Stimulated activated CD8-positive, alpha-beta memory T cell treated with anti-CD3 and anti-CD28 coated beads, Interleukin-15, amount 100 ng/mL, for 48 hours (primary cell): ENCODE measurements around the gene HSH2D.
"Not testable (repeated sequence)": the region's sequence is repeated elsewhere in the genome, so short reads cannot be mapped to it uniquely, and the experiment has no call there.

Experiments used
- DNase-seq, 2 donors: peaks; one replicate each; pipeline ENCODE4 v3.0.0-alpha.2; 2020; ENCODE audit warnings: low read depth in 2 of 2

HSH2D gene

DNA sequence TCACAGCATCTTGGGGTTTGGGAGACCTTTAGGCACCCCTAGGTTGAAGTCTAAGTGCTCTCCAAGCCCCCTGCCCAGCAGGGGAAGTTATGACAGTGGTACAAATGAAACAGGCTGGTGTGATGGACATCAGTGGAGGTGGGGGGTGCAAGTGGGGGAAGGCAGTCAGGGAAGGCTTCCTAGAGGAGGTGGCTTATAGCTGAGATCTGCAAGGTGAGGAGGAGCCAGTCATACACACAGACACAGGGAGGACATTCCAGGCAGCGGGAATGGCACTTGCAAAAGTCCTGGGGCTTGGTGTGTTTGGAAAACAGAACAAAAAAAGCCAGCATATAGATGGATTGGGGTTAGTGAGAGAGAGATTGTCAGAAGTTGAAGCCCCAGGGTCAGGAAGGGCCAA, 11.6 kb downstream of the HSH2D start:
- no peak for DNase-seq

DNA sequence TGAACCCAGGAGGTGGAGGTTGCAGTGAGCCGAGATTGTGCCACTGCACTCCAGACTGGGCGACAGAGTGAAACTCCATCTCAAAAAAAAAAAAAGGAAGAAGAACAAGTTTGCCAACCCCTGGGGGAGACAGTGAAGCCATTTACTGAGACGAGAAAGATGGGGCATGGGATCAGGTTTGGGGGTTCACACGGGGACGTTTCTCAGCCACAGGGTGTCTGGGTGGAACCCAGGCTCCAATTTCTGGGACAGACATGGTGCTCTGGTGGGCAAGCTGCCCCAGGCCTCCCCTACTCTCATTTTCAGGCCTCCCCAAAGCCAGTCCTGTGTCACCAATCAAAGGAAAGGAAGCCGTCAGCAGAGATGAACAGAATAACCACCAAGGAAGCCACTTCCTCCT, 13.4 kb downstream of the HSH2D start:
- no peak for DNase-seq

DNA sequence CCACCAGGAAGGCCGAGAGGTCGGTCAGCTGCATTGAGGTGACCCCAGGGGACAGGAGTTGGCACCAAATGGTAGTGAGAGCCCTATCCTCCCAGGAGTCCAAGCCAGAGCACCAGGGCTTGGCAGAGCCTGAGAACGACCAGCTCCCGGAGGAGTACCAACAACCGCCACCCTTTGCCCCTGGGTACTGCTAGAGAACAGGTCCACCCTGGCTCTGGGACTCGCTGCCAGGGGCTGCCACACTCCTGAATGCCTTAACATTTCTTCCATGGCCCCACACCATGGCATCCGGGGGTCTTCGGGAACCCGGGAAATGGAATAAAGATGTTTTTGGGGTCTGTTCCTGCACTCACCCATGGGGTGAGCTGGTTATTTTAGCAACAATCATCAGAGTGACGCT, 14.1 kb downstream of the HSH2D start:
- DNase-seq: no peak

DNA sequence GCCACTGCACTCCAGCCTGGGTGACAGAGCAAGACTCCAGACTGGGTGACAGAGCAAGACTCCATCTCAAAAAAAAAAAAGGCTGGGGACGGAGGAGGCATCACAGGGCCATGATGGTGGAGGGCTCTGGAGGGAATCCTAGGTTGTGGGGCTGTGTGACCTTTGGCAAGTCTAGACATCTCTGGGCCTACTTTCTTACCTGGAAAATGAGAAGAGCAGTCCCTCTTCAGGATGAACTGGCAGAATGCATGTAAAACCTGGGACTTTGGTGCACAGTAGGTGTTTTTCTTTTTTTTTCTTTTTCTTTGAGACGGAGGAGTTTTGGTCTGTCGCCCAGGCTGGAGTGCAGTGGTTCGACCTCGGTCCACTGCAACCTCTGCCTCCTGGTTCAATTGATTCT, 16.2 kb downstream of the HSH2D start:
- DNase-seq: no peak

DNA sequence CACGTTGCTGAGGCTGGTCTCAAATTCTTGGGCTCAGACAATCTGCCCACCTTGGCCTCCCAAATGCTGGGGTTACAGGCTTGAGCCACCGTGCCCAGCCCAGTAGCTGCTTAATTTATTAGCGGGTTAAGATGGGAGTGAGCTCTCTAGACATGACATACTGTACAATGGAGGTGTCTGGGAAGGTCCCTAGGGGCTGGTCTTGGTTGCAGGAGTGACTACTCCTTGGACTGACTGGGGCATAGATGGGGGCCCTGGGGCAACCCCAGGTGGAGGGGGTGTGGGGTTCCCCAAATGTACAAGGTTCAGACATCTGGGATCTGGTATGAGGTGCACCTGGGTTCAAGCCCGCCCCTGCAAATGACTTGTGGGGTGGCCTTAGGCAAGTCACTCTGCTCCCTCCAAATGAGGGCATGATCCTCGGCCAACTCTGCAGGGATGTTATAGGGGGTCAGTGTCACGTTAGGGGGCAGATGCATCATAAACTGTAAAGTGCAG, 17.0 kb downstream of the HSH2D start:
- DNase-seq: no peak

DNA sequence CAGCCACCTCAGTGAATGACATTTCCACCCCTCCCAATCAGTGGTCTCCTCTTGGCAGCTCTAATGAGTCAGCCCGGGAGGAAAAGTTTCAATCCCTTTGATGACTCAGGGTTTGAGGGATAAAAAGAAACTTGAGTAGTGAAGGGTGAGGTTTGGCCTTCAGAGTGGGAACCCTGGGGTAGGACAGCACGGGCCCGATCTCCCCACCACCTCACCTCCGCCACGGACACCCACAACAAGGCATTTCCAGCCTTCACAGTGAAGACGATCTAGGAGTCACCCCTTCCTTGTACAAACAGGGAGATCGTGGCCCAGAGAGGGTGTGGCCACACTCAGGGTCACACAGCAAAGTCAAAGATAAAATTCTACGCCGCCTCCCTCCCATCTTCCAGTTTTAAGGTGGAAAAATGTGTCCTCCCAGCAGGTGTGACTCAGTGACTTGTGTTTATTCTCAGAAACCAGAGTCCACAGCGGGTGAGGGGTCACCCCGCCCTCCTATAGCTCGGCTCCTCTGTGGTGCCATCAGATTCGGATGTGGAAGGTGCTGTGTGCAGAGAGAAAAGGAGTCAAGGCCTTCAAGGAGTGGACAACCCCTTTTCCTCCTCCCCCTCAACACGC, 17.6 kb downstream of the HSH2D start:
- peak; percentile 65 to 66 for DNase-seq

DNA sequence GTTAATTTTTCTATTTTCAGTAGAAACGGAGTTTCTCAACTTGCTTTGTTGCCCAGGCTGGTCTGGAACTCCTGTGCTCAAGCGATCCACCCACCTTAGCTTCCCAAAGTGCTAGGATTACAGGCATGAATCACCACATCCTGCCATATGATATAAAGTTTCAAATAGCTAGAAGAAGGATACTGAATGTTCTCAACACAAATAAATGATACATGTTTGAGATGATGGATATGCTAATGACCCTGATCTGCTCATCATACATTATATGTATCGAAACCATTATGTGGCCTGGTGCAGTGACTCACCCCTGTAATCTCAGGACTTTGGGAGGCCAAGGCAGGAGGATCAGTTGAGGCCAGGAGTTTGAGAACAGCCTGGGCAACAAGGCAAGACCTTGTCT, 18.4 kb downstream of the HSH2D start:
- no peak for DNase-seq

DNA sequence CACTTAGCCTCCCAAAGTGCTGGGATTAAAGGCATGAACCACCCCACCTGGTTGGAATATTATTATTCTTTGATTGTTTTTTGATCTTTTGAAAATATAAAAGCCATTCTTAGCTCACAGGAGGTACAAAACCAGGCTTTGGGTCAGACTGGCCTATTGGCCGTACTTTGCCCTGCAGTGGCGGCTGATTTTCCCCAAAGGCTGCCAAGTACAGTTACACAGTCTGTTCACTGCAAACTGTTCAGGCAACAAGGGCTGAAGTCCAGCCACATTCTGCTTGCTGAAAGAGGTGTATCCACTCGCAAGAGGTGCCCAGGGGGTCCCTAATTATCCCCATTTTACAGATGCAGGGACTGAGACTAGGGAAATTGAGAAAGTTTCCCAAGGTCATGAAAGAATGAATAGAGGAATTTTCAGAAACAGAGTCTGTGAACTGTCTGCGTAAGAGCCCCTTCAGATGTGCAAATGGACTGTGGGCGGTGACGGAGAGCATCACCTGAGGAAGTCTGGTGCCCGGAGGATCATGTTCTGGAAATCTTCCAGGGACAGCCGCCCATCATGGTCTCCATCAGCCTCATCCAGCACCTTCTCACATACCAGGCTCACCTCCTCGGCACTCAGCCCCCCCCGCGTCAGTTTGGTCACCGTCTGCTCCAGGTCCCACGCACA, 20.9 kb downstream of the HSH2D start:
- no peak for DNase-seq

DNA sequence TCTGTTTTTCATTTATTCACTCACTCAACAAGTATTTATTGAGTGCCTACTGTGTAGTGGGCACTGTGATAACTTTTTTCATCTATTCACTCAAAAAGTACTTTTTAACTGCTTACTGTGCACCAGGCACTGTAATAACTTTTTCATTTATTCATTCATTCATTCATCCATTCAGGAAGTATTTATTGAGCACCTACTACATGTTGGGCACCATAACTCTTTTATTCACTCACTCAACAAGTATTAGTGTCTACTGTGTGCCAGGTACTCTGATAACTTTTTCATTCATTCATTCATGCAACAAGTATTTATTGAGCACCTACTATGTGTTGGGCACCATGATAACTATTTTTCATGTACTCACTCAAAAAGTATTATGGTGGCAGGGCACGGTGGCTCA, 22.9 kb downstream of the HSH2D start:
- DNase-seq: no peak

DNA sequence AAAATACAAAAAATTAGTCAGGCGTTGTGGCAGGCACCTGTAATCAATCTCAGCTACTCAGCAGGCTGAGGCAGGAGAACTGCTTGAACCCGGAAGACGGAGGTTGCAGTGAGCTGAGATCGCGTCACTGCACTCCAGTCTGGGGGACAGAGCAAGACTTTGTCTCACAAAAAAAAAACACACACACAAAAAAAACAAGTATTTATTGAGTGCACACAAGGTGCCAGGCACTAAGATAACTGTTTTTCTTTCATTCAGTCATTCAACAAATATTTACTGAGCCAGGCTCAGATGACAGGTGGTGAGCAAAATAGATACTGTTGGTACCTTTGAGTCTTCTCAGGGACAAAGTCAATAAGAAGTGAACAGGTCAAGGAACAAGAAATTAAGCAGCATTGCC, 23.6 kb downstream of the HSH2D start:
- DNase-seq: no peak

DNA sequence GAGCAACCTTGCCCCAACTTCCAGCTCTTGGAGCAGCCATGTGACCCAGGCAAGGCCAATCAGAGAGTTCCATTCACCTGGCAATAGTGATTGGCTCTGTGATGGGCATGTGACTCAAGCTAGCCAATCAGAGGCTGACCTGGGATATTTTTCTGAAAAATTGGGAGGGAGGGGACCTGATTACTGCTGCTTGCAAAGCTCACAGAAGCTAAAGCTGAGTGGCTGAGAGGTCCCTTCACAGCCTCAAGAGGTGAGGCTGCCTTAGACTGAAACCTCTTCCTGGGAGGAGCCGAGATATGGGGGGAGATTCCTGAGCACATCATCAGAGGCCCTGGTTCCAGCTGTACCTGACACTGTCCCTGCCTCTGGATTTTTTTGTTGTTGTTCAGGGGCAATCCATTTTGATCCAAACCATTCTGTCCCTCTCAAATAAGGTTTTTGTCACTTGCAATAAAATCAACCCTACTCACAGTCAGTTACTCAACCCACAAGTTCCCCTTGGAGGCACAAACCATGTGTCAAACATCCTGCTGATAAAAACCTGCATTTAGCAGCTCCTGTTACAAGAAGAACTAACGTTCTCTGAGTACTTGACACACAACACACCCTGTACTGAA, 25.1 kb downstream of the HSH2D start:
- no peak for DNase-seq

DNA sequence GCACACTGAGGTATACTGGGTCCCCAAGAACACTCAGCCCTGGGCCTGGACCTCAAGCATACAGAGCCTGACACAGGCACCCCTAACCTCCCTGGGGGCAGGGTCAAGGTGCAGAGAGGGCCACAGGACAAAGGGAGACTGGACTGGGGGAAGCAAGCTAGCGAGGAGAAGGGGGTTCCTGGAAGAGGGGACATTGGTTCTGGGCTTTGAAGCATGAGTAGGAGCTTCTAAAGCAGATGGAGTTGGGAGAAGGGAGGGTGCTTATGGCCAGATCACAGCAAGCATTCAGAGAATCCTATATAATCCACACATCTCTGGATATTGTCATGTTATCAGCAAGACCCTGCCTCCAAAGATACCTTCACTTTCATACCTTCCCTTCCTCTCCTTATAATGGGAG, 26.6 kb downstream of the HSH2D start:
- no peak for DNase-seq

DNA sequence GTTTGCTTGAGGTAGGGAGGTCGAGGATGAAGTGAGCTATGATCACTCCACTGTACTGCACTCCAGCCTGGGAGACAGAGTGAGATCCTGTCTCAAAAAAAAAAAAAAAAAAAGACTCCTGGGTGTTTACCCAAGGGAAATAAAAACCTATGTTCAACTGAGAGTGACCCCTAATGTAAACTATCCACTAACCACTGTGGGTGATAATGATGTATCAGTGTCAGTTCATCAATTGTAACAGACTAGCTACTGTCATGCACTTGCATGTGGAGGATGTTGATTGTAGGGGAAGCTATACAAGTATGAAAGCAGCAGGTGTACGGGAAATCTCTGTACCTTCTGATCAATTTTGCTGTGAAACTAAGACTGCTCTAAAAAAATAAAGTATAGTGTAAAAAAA, 32.5 kb downstream of the HSH2D start:
- no peak for DNase-seq

DNA sequence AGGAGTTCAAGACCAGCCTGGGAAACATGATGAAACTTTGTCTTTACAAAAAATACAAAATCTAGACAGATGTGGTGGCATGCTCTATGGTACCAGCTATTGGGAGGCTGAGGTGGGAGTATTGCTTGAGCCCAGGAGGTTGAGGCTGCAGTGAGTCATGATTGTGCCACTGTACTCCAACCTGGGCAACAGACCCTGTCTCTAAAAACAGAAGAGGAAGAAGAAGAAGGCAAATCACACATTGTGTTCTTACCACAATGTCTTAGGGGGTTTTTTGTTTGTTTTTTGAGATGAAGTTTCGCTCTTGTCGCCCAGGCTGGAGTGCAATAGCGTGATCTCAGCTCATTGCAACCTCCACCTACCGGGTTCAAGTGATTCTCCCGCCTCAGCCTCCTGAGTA, 35.4 kb downstream of the HSH2D start:
- DNase-seq: not testable (repeated sequence)

DNA sequence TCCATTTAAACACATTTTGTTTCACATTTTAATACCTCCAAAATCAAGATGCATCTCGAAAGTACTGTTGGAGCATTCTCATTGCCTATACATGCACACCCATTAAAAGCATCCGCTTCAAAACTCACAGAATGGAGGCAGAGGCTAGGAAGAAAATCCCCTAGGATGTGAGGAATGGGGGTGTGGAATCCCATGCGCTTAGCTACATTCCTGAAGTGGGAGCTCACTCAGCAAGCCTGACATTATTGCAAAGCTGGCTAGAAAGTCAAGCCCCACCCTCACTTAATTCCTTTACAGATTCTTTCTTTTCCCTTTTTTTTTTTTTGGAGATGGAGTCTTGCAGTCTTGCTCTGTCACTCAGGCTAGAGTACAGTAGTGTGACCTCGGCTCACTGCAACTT, 37.1 kb downstream of the HSH2D start:
- no peak for DNase-seq

DNA sequence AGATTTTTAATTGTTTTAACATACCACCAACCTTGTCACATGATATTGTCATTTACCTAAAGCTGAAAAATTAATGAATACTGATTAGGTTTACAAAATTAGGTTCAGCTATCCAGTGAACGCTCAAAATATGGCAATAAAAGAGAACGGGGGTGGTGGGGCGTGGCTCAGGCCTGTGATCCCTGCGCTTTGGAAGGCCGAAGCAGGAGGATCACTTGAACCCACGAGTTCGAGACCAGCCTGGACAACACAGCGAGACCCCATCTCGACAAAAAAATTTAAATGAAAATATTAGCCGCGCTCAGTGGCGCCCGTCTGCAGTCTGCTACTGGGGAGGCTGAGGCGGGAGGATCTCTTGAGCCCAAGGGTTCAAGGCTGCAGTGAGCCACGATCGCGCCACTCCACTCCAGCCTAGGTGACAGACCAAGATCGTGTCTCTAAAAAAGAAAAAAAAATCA, 41.2 kb downstream of the HSH2D start:
- DNase-seq: no peak

DNA sequence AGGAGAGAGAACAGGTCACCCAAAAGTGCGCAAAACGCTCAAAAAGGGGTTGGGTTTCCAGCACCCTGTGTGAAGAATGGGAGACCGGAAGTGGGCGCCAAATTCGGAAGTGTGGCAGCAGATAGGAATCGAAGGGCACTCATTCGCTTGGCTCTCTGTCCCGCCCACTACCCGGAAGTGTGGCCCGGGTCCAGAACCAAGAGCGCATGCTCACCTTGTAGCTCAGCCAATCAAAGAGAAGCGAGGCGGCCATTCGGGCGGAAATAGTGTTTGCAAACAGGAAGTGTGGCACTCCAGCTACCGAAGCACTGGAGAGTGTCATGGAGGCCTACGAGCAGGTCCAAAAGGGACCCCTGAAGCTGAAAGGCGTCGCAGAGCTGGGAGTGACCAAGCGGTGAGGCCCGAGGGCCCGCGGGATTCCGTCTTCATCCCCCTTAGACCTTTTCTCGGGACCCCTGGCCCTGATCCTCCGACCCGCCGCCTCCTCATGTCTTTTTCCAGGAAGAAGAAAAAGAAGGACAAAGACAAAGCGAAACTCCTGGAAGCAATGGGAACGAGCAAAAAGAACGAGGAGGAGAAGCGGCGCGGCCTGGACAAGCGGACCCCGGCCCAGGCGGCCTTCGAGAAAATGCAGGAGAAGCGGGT, 41.8 kb downstream of the HSH2D start, which contains the start of gene FAM32A:
TSS of gene FAM32A (plus strand) at position 288 of the 645 bp plus-strand sequence. CDS start at position 321, 33 bp downstream.
- peak; percentile 98 to 99 for DNase-seq

DNA sequence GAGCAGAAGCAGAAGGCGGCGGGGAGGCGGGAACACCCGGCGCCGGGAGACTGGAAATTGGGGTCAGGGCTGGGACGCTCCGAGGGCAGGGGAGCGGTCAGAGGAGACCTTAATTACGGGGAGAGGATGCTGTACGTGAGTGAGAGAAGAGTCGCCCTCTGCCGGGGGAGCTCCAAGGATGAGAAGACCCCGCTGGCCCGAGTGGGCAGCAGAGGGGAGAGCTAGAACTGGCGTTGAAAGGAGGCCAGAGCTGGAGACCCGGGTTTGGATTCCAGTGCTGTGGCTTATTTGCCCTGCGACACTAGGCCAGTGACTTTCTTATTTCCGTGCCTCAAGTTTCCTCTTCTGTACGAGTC, 42.3 kb downstream of the HSH2D start:
- peak in 1 of 2 donors; percentile 25 for DNase-seq

DNA sequence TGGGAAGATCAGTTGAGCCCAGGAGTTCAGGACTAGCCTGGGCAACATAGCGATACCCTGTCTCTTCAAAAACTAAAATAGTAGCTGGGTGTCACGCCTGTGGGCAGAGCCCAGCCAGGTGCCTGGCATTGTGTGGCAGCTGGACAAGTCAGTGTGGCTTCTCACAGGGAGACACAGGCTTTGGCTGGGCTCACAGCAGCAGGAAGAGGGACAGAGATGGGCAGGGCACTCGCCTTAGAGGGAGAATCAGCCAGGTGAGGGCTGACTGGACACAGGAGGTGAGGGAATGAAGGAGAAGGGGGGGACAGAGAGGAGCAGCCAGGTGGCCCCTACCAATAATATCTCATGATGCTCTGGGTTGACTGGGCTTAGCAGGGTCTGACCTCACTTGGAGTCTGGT, 45.0 kb downstream of the HSH2D start:
- no peak for DNase-seq

DNA sequence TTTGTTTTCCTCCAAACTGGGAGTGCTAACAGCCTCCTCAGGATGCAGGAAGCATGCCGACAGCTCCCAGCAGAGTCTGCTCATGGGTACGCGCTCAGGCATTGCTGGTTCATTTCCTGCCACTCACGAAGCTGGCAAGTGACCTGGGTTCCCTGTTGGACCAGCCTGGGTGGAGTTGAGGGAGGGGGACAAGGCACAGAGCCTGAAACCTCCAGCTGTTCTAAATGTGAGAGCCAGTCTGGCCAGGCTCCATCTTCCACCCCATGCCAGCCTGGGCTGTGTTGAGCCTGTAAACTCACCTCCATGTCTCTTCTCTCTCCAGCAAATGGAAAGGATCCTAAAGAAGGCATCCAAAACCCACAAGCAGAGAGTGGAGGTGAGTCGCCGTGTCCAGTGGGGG, 46.7 kb downstream of the HSH2D start:
- DNase-seq: no peak

DNA sequence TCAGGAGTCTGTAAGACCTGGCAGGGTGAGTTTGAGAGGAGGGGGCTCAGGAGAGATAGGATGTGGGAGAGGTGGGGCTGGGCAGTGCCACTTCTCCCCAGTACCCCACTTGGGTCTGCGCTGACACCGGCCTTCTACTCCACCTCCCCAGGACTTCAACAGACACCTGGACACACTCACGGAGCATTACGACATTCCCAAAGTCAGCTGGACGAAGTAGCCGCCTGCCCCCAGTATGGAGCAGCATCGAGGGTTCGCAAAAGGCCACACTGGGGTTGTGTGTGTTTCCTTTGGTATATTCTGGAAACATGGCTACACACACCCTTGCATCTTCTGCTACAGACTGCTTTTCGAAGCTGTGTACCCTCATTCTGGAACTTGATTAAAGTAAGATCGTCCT, 47.3 kb downstream of the HSH2D start:
- no peak for DNase-seq

DNA sequence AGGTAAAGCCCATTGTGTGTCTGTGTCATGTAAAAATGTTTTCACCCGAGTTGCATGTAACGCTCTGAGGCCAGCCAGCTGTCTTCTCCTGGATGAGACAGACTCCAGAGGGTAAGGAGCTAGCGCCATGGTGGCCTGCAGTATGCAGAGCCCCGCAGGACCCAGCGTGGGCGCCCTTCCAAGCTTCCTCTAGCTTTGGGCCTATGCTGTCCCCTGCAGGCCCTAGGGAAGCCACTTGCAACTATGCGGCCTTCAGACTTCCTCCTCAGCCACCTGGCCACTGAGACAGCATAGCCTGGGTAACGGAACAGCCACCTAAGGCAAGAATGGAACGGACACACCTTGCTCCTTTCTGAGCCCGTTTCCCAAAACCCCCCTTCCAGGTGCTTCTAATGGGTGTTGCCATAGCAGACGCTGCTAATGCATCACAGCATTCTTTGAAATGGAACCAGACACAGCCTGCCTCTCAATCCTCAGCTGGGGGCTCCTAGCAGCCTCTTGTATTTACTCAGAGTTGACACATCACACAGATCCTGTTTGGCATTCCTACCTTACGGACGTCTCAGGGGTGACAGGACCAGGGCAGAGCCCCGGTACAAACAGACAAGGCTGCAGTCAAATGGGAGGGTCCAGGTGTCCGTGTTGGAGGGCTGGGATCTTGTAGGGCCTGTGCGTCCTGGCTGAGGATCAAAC, 47.9 kb downstream of the HSH2D start:
- DNase-seq: no peak
